Endothelial cell of umbilical vein (primary cell): Measurements from ENCODE around the gene PPEF1. TPM values are rescaled to one million over a fixed set of nuclear protein-coding genes. Genes with fewer than 3 reads are reported as not detected.

Source experiments
- BruUV-seq: library from RNA; stranded (reverse); fragments of 400-500 nt; replicated peaks from 2 replicates; lab custom pipeline; 2021; lab: Mats Ljungman, UMichigan
- CTCF ChIA-PET: fragments of 300-600, 350-600 bp; sonication (Branson Sonifier 250); formaldehyde crosslinking; loops from one replicate; lab custom pipeline; 2021; ENCODE audit warnings: antibody characterized with exemption, inconsistent platforms; lab: Charles Lee
- POLR2A ChIA-PET: fragments of 300-600, 350-600 bp; sonication (Branson Sonifier 250); formaldehyde crosslinking; loops from one replicate; lab custom pipeline; 2021; ENCODE audit warnings: antibody characterized with exemption, inconsistent platforms; lab: Charles Lee
- DNase-seq: peaks from one replicate; pipeline ENCODE4 v3.0.0-alpha.2; 2011; ENCODE audit warnings: low read depth, low spot score
- FAIRE-seq: peaks from 2 replicates; lab custom pipeline; 2011; peaks lifted over from hg19 to GRCh38; lab: Jason Lieb, UNC
- H2AFZ ChIP-seq: 2 replicates; pipeline ENCODE4 v1.6.0; 2012; ENCODE audit warnings: low read depth, low read length, control low read depth, inconsistent platforms
- H3K27ac ChIP-seq: 2 replicates; pipeline ENCODE4 v1.5.1; 2011; ENCODE audit warnings: low read depth, mild to moderate bottlenecking, control low read depth, low read length, moderate library complexity; ENCODE audit not compliant: insufficient read depth
- H3K27me3 ChIP-seq, 2 experiments: 2 replicates each; pipeline versions ENCODE4 v1.6.0 to v1.6.1; 2011; ENCODE audit warnings: low read length in 2 of 2, mixed read lengths in 1 of 2; ENCODE audit not compliant: control insufficient read depth in 2 of 2, insufficient read depth in 2 of 2
- H3K36me3 ChIP-seq, 2 experiments: 2 replicates in 1 of 2; 3 replicates in 1 of 2; pipeline ENCODE4 v1.5.1; 2011; ENCODE audit warnings: low read length in 2 of 2, mild to moderate bottlenecking in 1 of 2, moderate library complexity in 1 of 2; ENCODE audit not compliant: control insufficient read depth in 2 of 2, insufficient read depth in 2 of 2; ENCODE audit errors: extremely low read depth in 1 of 2
- H3K4me1 ChIP-seq: 3 replicates; pipeline ENCODE4 v1.5.1; 2011; ENCODE audit warnings: mild to moderate bottlenecking, low read length; ENCODE audit not compliant: control insufficient read depth, insufficient read depth; ENCODE audit errors: extremely low read depth
- H3K4me2 ChIP-seq: 2 replicates; pipeline ENCODE4 v1.6.1; 2011; ENCODE audit warnings: low read length, control low read depth, mixed read lengths; ENCODE audit not compliant: insufficient read depth
- H3K4me3 ChIP-seq, 3 experiments: fragments of 200-600 bp in 1 of 3; sonication (generic), shearing (Covaris generic) in 1 of 3; replicated peaks in 1 of 3; 2 replicates each; pipeline ENCODE4 v1.5.1; 2011 to 2016; ENCODE audit warnings: control low read depth in 3 of 3, low read length in 3 of 3, mild to moderate bottlenecking in 2 of 3, inconsistent platforms in 1 of 3, low read depth in 1 of 3, moderate library complexity in 1 of 3; ENCODE audit not compliant: insufficient read depth in 1 of 3
- H3K79me2 ChIP-seq: 2 replicates; pipeline ENCODE4 v1.6.0; 2012; ENCODE audit warnings: low read length, inconsistent platforms; ENCODE audit not compliant: control insufficient read depth, insufficient read depth
- H3K9ac ChIP-seq: replicated peaks from 2 replicates; pipeline ENCODE3; 2011; ENCODE audit warnings: low read length, control low read depth; ENCODE audit not compliant: insufficient read depth; ENCODE audit errors: extremely low read depth
- H3K9me1 ChIP-seq: replicated peaks from 3 replicates; pipeline ENCODE4 v1.6.0; 2011; ENCODE audit warnings: mild to moderate bottlenecking, low read length; ENCODE audit not compliant: control insufficient read depth, insufficient read depth; ENCODE audit errors: extremely low read depth
- H3K9me3 ChIP-seq: replicated peaks from 2 replicates; pipeline ENCODE4 v1.5.1; 2012; ENCODE audit warnings: low read length, inconsistent platforms; ENCODE audit not compliant: control insufficient read depth, insufficient read depth
- H4K20me1 ChIP-seq: replicated peaks from 2 replicates; pipeline ENCODE3; 2011; ENCODE audit warnings: mild to moderate bottlenecking, low read length; ENCODE audit not compliant: control insufficient read depth, insufficient read depth; ENCODE audit errors: extremely low read depth
- CTCF ChIP-seq, 2 donors: IDR thresholded peaks; 1 replicate in 1 of 2; 2 replicates in 1 of 2; pipeline ENCODE4 v1.5.1; 2011; ENCODE audit warnings: low read length in 2 of 2, mild to moderate bottlenecking in 2 of 2, moderate library complexity in 2 of 2, control low read depth in 1 of 2, inconsistent platforms in 1 of 2, low read depth in 1 of 2; ENCODE audit not compliant: insufficient read depth in 1 of 2; ENCODE audit errors: extremely low read depth in 1 of 2
- EZH2 ChIP-seq: IDR thresholded peaks from 2 replicates; pipeline ENCODE4 v1.6.1; 2012; ENCODE audit warnings: borderline replicate concordance, low read depth, mild to moderate bottlenecking, moderate library complexity, low read length, inconsistent platforms; ENCODE audit not compliant: severe bottlenecking
- FOS ChIP-seq: IDR thresholded peaks from 2 replicates; pipeline ENCODE4 v1.6.1; 2011; ENCODE audit warnings: mild to moderate bottlenecking, low read length, moderate library complexity, borderline replicate concordance; ENCODE audit not compliant: insufficient read depth
- GATA2 ChIP-seq: IDR thresholded peaks from 2 replicates; pipeline ENCODE4 v1.7.0; 2011; ENCODE audit warnings: low read depth, mild to moderate bottlenecking, moderate library complexity, mixed read lengths, low read length; ENCODE audit not compliant: insufficient read length, insufficient read depth
- JUN ChIP-seq: IDR thresholded peaks from 2 replicates; pipeline ENCODE4 v1.6.1; 2011; ENCODE audit warnings: borderline replicate concordance, low read depth; ENCODE audit not compliant: insufficient read length, insufficient read depth
- MAX ChIP-seq: IDR thresholded peaks from 2 replicates; pipeline ENCODE4 v1.6.1; 2011; ENCODE audit not compliant: insufficient read depth, insufficient read length
- MYC ChIP-seq: IDR thresholded peaks from one replicate; pipeline ENCODE4 v1.6.1; 2011; ENCODE audit warnings: mild to moderate bottlenecking, low read depth, low read length
- POLR2A ChIP-seq: IDR thresholded peaks from 2 replicates; pipeline ENCODE4 v1.6.1; 2012; ENCODE audit warnings: low read depth, mild to moderate bottlenecking, control low read depth, low read length
- POLR2AphosphoS5 ChIP-seq: IDR thresholded peaks from 2 replicates; pipeline ENCODE4 v1.6.1; 2012; ENCODE audit warnings: low read depth, mild to moderate bottlenecking, control low read depth, low read length, moderate library complexity; ENCODE audit not compliant: insufficient read depth
- dilution Hi-C: fragments of 300-500 bp; cut with MboI; formaldehyde crosslinking; loops from one replicate; pipeline ENCODE4 v1.15.0; 2019; ENCODE audit warnings: low sequenced_read_pairs; ENCODE audit not compliant: extremely low pct_ligation_motif_present
- intact Hi-C: fragments of 100-400 bp; cut with micrococcal nuclease; formaldehyde crosslinking; loops from one replicate; pipeline ENCODE4 v1.10.0; 2022
- polyA plus RNA-seq, 4 experiments: library from polyadenylated mRNA; depleted of rRNA in 3 of 4; stranded (reverse) in 3 of 4; unstranded in 1 of 4; fragments of >200 nt; gene quantifications; 2 replicates each; pipeline versions ENCODE4 v1.2.1 to v1.2.3, GENCODE V29; 2011 to 2012; ENCODE audit warnings: missing spikeins in 1 of 4
- total RNA-seq: library from RNA; stranded (reverse); gene quantifications from 2 replicates; pipeline ENCODE4 v1.2.3, GENCODE V29; 2021

The PPEF1 gene
- total and polyA plus RNA-seq, 2 donors (not counting 3 experiments of a cell fraction or from before 2014, with no cell fraction given): not detected

GRCh38 chrX:18698737-18699650 lies 8.5 kb upstream of the PPEF1 start:
- DNase-seq (no peak), FAIRE-seq (no peak)
- Histone ChIP-seq H3K27me3 (peaks cover 0 to 4% of the 10 kb centered on the region in 2 experiments), H3K4me3 (no peak overlapping the region), H2AFZ (no peak overlapping the region), H3K9me1 (no peaks in the 10 kb centered on the region), H3K4me1 (peaks cover 14% of the 10 kb centered on the region), H3K9me3 (no peaks in the 10 kb centered on the region), H3K4me2 (no peak overlapping the region), H3K27ac (no peak overlapping the region), H4K20me1 (no peaks in the 10 kb centered on the region), H3K9ac (no peak overlapping the region), H3K36me3 (no peaks in the 10 kb centered on the region), H3K79me2 (no peaks in the 10 kb centered on the region)
- ChIA-PET POLR2A (no interaction called here), CTCF (no interaction called here)
- TF ChIP-seq EZH2 (no peak), POLR2A (no peak), FOS (no peak), CTCF (IDR thresholded peaks at IDR 0.05; ENCODE audit: extremely low read depth in 1 of 2, insufficient read depth in 1 of 2, low read depth in 1 of 2, low read length in 2 of 2) (no peak), POLR2AphosphoS5 (no peak), JUN (no peak), MAX (no peak), GATA2 (no peak), MYC (no peak)
- dilution Hi-C loops: no loop called here
- intact Hi-C loops: loop anchor here (10.0 kb wide), 1 partner anchor 976 kb away; no protein-coding TSS in a partner anchor
- BruUV-seq: no TSS peak
